DMS53 treated with DMSO at 0.1 percent for 48 hours (cell line): ENCODE data around the gene PCDHB9.
A peak's percentile ranks its signal among the peaks of the same experiment; 100 is the strongest.
"Not testable (repeated sequence)": the region's sequence is repeated elsewhere in the genome, so short reads cannot be mapped to it uniquely, and the experiment has no call there.

Experiments used
- DNase-seq: peaks from one replicate; lab custom pipeline; 2025; ENCODE audit not compliant: unreplicated experiment; lab: John Stamatoyannopoulos, UW

The PCDHB9 gene

GRCh38 chr5:141186897-141187512 is at the start of gene PCDHB9:
Gene PCDHB9, plus strand, starts transcription at chr5:141187161. Its CDS starts 158 bp downstream, at chr5:141187319.
- DNase-seq = no peak

- not testable (repeated sequence) for DNase-seq
These were observed 49.6 kb upstream of the PCDHB9 start for GRCh38 chr5:141137346-141137745.

GRCh38 chr5:141149812-141150211 is 37.1 kb upstream of the PCDHB9 start, which contains the start of gene PCDHB6:
Gene PCDHB6, plus strand, starts transcription at chr5:141150057. Its CDS starts 201 bp downstream, at chr5:141150258.
- DNase-seq = peak; percentile 19

- no peak for DNase-seq
These were observed 36.6 kb upstream of the PCDHB9 start for GRCh38 chr5:141150224-141150992.

- no peak for DNase-seq
These were observed 36.0 kb upstream of the PCDHB9 start for GRCh38 chr5:141150993-141151325.

- DNase-seq = not testable (repeated sequence)
These were observed 35.3 kb upstream of the PCDHB9 start for GRCh38 chr5:141151632-141152031.

- not testable (repeated sequence) for DNase-seq
These were observed 34.9 kb upstream of the PCDHB9 start for GRCh38 chr5:141152096-141152495.

- DNase-seq = no peak
These were observed 31.2 kb upstream of the PCDHB9 start for GRCh38 chr5:141155540-141156374.

GRCh38 chr5:141157356-141157755 is 29.6 kb upstream of the PCDHB9 start:
- DNase-seq = not testable (repeated sequence)

GRCh38 chr5:141157901-141158300 is 29.1 kb upstream of the PCDHB9 start:
- not testable (repeated sequence) for DNase-seq

GRCh38 chr5:141172381-141173204 is 14.4 kb upstream of the PCDHB9 start, which contains the start of gene PCDHB7:
Gene PCDHB7, plus strand, starts transcription at chr5:141172644. Its CDS starts 192 bp downstream, at chr5:141172836.
- peak; percentile 30 for DNase-seq

GRCh38 chr5:141174291-141175104 is 12.5 kb upstream of the PCDHB9 start:
- not testable (repeated sequence) for DNase-seq

GRCh38 chr5:141175933-141176332 is 11.0 kb upstream of the PCDHB9 start:
- DNase-seq = no peak

- not testable (repeated sequence) for DNase-seq
These were observed 9.3 kb upstream of the PCDHB9 start, which contains the start of gene PCDHB8 for GRCh38 chr5:141177577-141178191. Gene PCDHB8, plus strand, starts transcription at chr5:141177790. Its CDS starts 245 bp downstream, at chr5:141178035.

- DNase-seq = not testable (repeated sequence)
These were observed 7.6 kb upstream of the PCDHB9 start for GRCh38 chr5:141179371-141179770.

- DNase-seq = not testable (repeated sequence)
These were observed 7.1 kb upstream of the PCDHB9 start for GRCh38 chr5:141179876-141180275.

GRCh38 chr5:141180313-141180712 is 6.6 kb upstream of the PCDHB9 start:
- no peak for DNase-seq

GRCh38 chr5:141182248-141182647 is 4.7 kb upstream of the PCDHB9 start, which contains the start of gene PCDHB16:
Gene PCDHB16, plus strand, starts transcription at chr5:141182387. Its CDS starts 173 bp downstream, at chr5:141182560.
- peak; percentile 27 for DNase-seq
